GM12878 (cell line): ENCODE results near the gene ZSWIM5. TPM values are rescaled to one million over a fixed set of nuclear protein-coding genes. Genes with fewer than 3 reads are reported as not detected.

Source experiments
- ATF2 ChIP-seq: IDR thresholded peaks from 2 replicates; pipeline ENCODE4 v1.6.1; 2012; ENCODE audit warnings: low read length, inconsistent platforms
- BCL11A ChIP-seq: IDR thresholded peaks from 2 replicates; pipeline ENCODE4 v1.6.1; 2011; ENCODE audit warnings: low read depth, low read length
- BHLHE40 ChIP-seq, 2 experiments: fragments of 450-650 bp in 1 of 2; IDR thresholded peaks; 2 replicates each; pipeline ENCODE4 v1.6.1; 2011 to 2017; ENCODE audit warnings: low read depth in 2 of 2, borderline replicate concordance in 1 of 2, improper control_type of control experiment in 1 of 2, low read length in 1 of 2, mild to moderate bottlenecking in 1 of 2
- CUX1 ChIP-seq: IDR thresholded peaks from 2 replicates; pipeline ENCODE4 v1.6.1; 2012; ENCODE audit warnings: improper control_type of control experiment, low read depth, low read length; ENCODE audit not compliant: insufficient replicate concordance
- ESRRA ChIP-seq: IDR thresholded peaks from 2 replicates; pipeline ENCODE4 v1.6.1; 2012; ENCODE audit warnings: mild to moderate bottlenecking, low read length, improper control_type of control experiment
- JUND ChIP-seq: IDR thresholded peaks from 2 replicates; pipeline ENCODE4 v1.6.1; 2012; ENCODE audit warnings: low read depth, mild to moderate bottlenecking, low read length, improper control_type of control experiment, moderate library complexity
- MAX ChIP-seq: IDR thresholded peaks from 2 replicates; pipeline ENCODE4 v1.6.1; 2012; ENCODE audit warnings: low read depth, low read length, improper control_type of control experiment
- MEF2B ChIP-seq: fragments of 450-650 bp; IDR thresholded peaks from 2 replicates; pipeline ENCODE4 v1.6.1; 2018; ENCODE audit warnings: mild to moderate bottlenecking, moderate library complexity; ENCODE audit not compliant: partially characterized antibody, poor library complexity, severe bottlenecking
- MYC ChIP-seq: IDR thresholded peaks from 2 replicates; pipeline ENCODE4 v1.6.1; 2011; ENCODE audit warnings: mild to moderate bottlenecking, low read length, moderate library complexity, inconsistent platforms; ENCODE audit not compliant: insufficient read depth, insufficient replicate concordance, insufficient read length, severe bottlenecking
- REST ChIP-seq: IDR thresholded peaks from 2 replicates; pipeline ENCODE4 v1.6.1; 2012; ENCODE audit warnings: mild to moderate bottlenecking, low read depth, low read length
- RUNX3 ChIP-seq: IDR thresholded peaks from 2 replicates; pipeline ENCODE4 v1.6.1; 2012; ENCODE audit warnings: low read length, inconsistent platforms
- SREBF2 ChIP-seq: IDR thresholded peaks from 2 replicates; pipeline ENCODE4 v1.6.1; 2012; ENCODE audit warnings: mild to moderate bottlenecking, low read length
- SRF ChIP-seq, 2 experiments: IDR thresholded peaks; 2 replicates each; pipeline ENCODE4 v1.6.1; 2011; ENCODE audit warnings: low read depth in 2 of 2, low read length in 2 of 2, mild to moderate bottlenecking in 1 of 2, moderate library complexity in 1 of 2
- STAT3 ChIP-seq: IDR thresholded peaks from 2 replicates; pipeline ENCODE4 v1.6.1; 2011; ENCODE audit warnings: low read depth, low read length, improper control_type of control experiment
- TCF12 ChIP-seq: IDR thresholded peaks from 2 replicates; pipeline ENCODE4 v1.6.1; 2011; ENCODE audit warnings: low read depth, mild to moderate bottlenecking, low read length
- WRNIP1 ChIP-seq: IDR thresholded peaks from 2 replicates; pipeline ENCODE4 v1.6.1; 2011; ENCODE audit warnings: low read depth, low read length, improper control_type of control experiment, borderline replicate concordance
- ZNF207 ChIP-seq: fragments of 450-650 bp; IDR thresholded peaks from 2 replicates; pipeline ENCODE4 v1.6.1; 2014; ENCODE audit warnings: antibody characterized with exemption, mild to moderate bottlenecking, borderline replicate concordance
- ZNF274 ChIP-seq: IDR thresholded peaks from one replicate; pipeline ENCODE4 v1.8.0; 2011; ENCODE audit not compliant: insufficient read length, insufficient read depth
- polyA plus RNA-seq, 11 experiments: library from polyadenylated mRNA; depleted of rRNA in 4 of 11; unstranded in 6 of 11; stranded (reverse) in 5 of 11; fragments of >200 nt; fragmentation: Nextera tagmentation in 4 of 11; fragmentation: Illumina TruSeq in 1 of 11; extraction: Ambion mirVana in 4 of 11; extraction: Trizol in 1 of 11; gene quantifications; 1 replicate in 1 of 11; 2 replicates in 10 of 11; pipeline versions ENCODE4 v1.2.1 to v1.2.3, GENCODE V29; 2011 to 2016; ENCODE audit warnings: inconsistent platforms in 2 of 11, missing spikeins in 2 of 11, low read depth in 1 of 11
- total RNA-seq, 4 experiments: library from RNA; depleted of rRNA in 3 of 4; stranded (reverse); fragments of >200 nt in 3 of 4; fragmentation: Illumina TruSeq in 1 of 4; extraction: Trizol in 1 of 4; gene quantifications; 2 replicates each; pipeline versions ENCODE4 v1.2.1 to v1.2.3, GENCODE V29; 2013 to 2021

Gene ZSWIM5
- total and polyA plus RNA-seq, 10 of the 15 experiments (the other 5 are each of a cell fraction or from before 2014, with no cell fraction given) = 0.07 to 0.97 (median 0.34) TPM; not detected in 1

- TF ChIP-seq MEF2B (no peak), BHLHE40 (IDR thresholded peaks at IDR 0.05; ENCODE audit: borderline replicate concordance in 1 of 2, low read depth in 2 of 2, low read length in 1 of 2) (peak in 1 of 2 experiments; percentile 24; a peak in 1 of 4 replicates), WRNIP1 (peak; percentile 71; the same call in 1 of the 2 replicates), SREBF2 (no peak), ESRRA (no peak), STAT3 (0 out of 2 replicates have a peak, but pooled peaks have one; percentile 39), ATF2 (no peak), BCL11A (no peak), JUND (no peak), RUNX3 (peak; percentile 40; the same call in 1 of the 2 replicates), CUX1 (no peak), ZNF274 (no peak), MAX (peak; percentile 71; the same call in 1 of the 2 replicates), MYC (no peak), SRF (IDR thresholded peaks at IDR 0.05; ENCODE audit: low read depth in 2 of 2, low read length in 2 of 2) (0 out of 4 replicates have a peak, but pooled peaks of 1 of the 2 experiments have one; percentile 74), ZNF207 (peak; percentile 25; the same call in 1 of the 2 replicates), REST (no peak), TCF12 (0 out of 2 replicates have a peak, but pooled peaks have one; percentile 15)
Observed at GRCh38 chr1:45011837-45012638, 194.4 kb downstream of the ZSWIM5 start, which contains the start of gene UROD (continued).
